HG02798 (cell line): ENCODE measurements around the gene TMEM11.
"Not testable (repeated sequence)": the region's sequence is repeated elsewhere in the genome, so short reads cannot be mapped to it uniquely, and the experiment has no call there.

Experiments used
- ATAC-seq: cut with Tn5 transposase; IDR thresholded peaks from one replicate; pipeline ENCODE4 v1.9.1; 2021; ENCODE audit warnings: mild to moderate bottlenecking; ENCODE audit not compliant: unreplicated experiment, poor library complexity

Gene TMEM11

GRCh38 chr17:21212826-21213637, 929 bp downstream of the TMEM11 start:
- ATAC-seq = no peak

GRCh38 chr17:21211825-21212479, 2.0 kb downstream of the TMEM11 start:
- ATAC-seq = no peak

GRCh38 chr17:21210411-21211076, 3.4 kb downstream of the TMEM11 start:
- no peak for ATAC-seq

GRCh38 chr17:21209511-21210175, 4.3 kb downstream of the TMEM11 start:
- no peak for ATAC-seq

GRCh38 chr17:21208352-21208751, 5.6 kb downstream of the TMEM11 start:
- ATAC-seq = no peak

GRCh38 chr17:21204935-21205334, 9.0 kb downstream of the TMEM11 start:
- no peak for ATAC-seq

GRCh38 chr17:21202512-21202911, 11.4 kb downstream of the TMEM11 start:
- ATAC-seq = no peak

GRCh38 chr17:21201874-21202273, 12.1 kb downstream of the TMEM11 start:
- no peak for ATAC-seq

GRCh38 chr17:21201298-21201595, 12.7 kb downstream of the TMEM11 start:
- no peak for ATAC-seq

- ATAC-seq = no peak
Measured at GRCh38 chr17:21200590-21201297, 13.2 kb downstream of the TMEM11 start.

- no peak for ATAC-seq
Measured at GRCh38 chr17:21199856-21200255, 14.1 kb downstream of the TMEM11 start.

GRCh38 chr17:21199311-21199710, 14.7 kb downstream of the TMEM11 start:
- no peak for ATAC-seq

GRCh38 chr17:21198411-21198810, 15.6 kb downstream of the TMEM11 start:
- no peak for ATAC-seq

- no peak for ATAC-seq
Measured at GRCh38 chr17:21196126-21196525, 17.8 kb downstream of the TMEM11 start.

GRCh38 chr17:21194703-21195102, 19.3 kb downstream of the TMEM11 start:
- ATAC-seq = no peak

- ATAC-seq = no peak
Measured at GRCh38 chr17:21194226-21194625, 19.7 kb downstream of the TMEM11 start.

GRCh38 chr17:21193031-21193430, 20.9 kb downstream of the TMEM11 start:
- no peak for ATAC-seq

GRCh38 chr17:21192414-21192813, 21.5 kb downstream of the TMEM11 start:
- ATAC-seq = not testable (repeated sequence)

- ATAC-seq = no peak
Measured at GRCh38 chr17:21191698-21192097, 22.3 kb downstream of the TMEM11 start.

- ATAC-seq = no peak
Measured at GRCh38 chr17:21190078-21190477, 23.9 kb downstream of the TMEM11 start.
